Gastrocnemius medialis (tissue), 4 donors: ENCODE results near the gene SORD. TPM values are rescaled to one million over a fixed set of nuclear protein-coding genes. Genes with fewer than 3 reads are reported as not detected.
"Not testable (repeated sequence)": the region's sequence is repeated elsewhere in the genome, so short reads cannot be mapped to it uniquely, and the experiment has no call there.

Source experiments
- ATAC-seq, 2 donors: fragments of 150-250 bp; one replicate each; pipeline ENCODE4 v1.9.1; 2016
- DNase-seq, 2 donors: peaks; one replicate each; pipeline ENCODE4 v3.0.0-alpha.2; 2019
- H3K27ac ChIP-seq, 4 donors: fragments of 200-600 bp; sonication (generic); 1 replicate in 1 of 4; 2 replicates in 3 of 4; pipeline ENCODE4 v1.5.1; 2016 to 2018; ENCODE audit warnings: mild to moderate bottlenecking in 2 of 4, moderate library complexity in 1 of 4
- H3K27me3 ChIP-seq, 3 donors: fragments of 200-600 bp; sonication (generic) in 2 of 3; 1 replicate in 1 of 3; 2 replicates in 2 of 3; pipeline versions ENCODE4 v1.5.1 to v1.6.0; 2016 to 2019; ENCODE audit warnings: mild to moderate bottlenecking in 1 of 3, moderate library complexity in 1 of 3
- H3K36me3 ChIP-seq, 2 donors: fragments of 200-600 bp; sonication (generic) in 1 of 2; one replicate each; pipeline ENCODE4 v1.5.1; 2017 to 2018
- H3K4me1 ChIP-seq, 2 donors: fragments of 200-600 bp; sonication (generic) in 1 of 2; one replicate each; pipeline ENCODE4 v1.5.1; 2016 to 2017; ENCODE audit warnings: mild to moderate bottlenecking in 2 of 2
- H3K4me3 ChIP-seq, 4 donors: fragments of 200-600 bp; sonication (generic) in 3 of 4; 1 replicate in 1 of 4; 2 replicates in 3 of 4; pipeline ENCODE4 v1.5.1; 2016 to 2019; ENCODE audit warnings: mild to moderate bottlenecking in 2 of 4
- H3K9me3 ChIP-seq, 3 donors: fragments of 200-600 bp; sonication (generic) in 2 of 3; 1 replicate in 1 of 3; 2 replicates in 2 of 3; pipeline ENCODE4 v1.5.1; 2016 to 2019
- CTCF ChIP-seq, 5 experiments: fragments of 450-650 bp in 3 of 5; fragments of 200-600 bp in 2 of 5; sonication (generic) in 2 of 5; IDR thresholded peaks in 4 of 5; conservative IDR thresholded peaks in 1 of 5; 1 replicate in 4 of 5; 2 replicates in 1 of 5; pipeline ENCODE4 v1.5.1; 2016 to 2019; ENCODE audit warnings: antibody characterized with exemption in 5 of 5, mild to moderate bottlenecking in 3 of 5, moderate library complexity in 3 of 5
- POLR2A ChIP-seq, 2 donors: fragments of 450-650 bp; IDR thresholded peaks; one replicate each; pipeline ENCODE4 v1.6.1; 2017; ENCODE audit warnings: antibody characterized with exemption in 2 of 2, mild to moderate bottlenecking in 2 of 2, moderate library complexity in 2 of 2
- in situ Hi-C, 4 donors: fragments of 200-750 bp; cut with MboI; loops; one replicate each; pipeline versions ENCODE4 v1.15.0 to v1.8.0; 2017; ENCODE audit warnings: low sequenced_read_pairs in 4 of 4
- intact Hi-C: fragments of 100-400 bp; cut with DNase I; formaldehyde crosslinking; loops from one replicate; pipeline ENCODE4 v1.15.1; 2023; ENCODE audit warnings: low total_unique reads
- total RNA-seq, 4 donors: library from RNA; depleted of rRNA; stranded (reverse); fragments of >200 nt; gene quantifications; one replicate each; pipeline versions ENCODE4 v1.1.0 to v1.2.3, GENCODE V29; 2016

Gene SORD
- total RNA-seq, 4 donors from 2014 or later: 2.6 to 11.6 (median 3.6) TPM

DNA sequence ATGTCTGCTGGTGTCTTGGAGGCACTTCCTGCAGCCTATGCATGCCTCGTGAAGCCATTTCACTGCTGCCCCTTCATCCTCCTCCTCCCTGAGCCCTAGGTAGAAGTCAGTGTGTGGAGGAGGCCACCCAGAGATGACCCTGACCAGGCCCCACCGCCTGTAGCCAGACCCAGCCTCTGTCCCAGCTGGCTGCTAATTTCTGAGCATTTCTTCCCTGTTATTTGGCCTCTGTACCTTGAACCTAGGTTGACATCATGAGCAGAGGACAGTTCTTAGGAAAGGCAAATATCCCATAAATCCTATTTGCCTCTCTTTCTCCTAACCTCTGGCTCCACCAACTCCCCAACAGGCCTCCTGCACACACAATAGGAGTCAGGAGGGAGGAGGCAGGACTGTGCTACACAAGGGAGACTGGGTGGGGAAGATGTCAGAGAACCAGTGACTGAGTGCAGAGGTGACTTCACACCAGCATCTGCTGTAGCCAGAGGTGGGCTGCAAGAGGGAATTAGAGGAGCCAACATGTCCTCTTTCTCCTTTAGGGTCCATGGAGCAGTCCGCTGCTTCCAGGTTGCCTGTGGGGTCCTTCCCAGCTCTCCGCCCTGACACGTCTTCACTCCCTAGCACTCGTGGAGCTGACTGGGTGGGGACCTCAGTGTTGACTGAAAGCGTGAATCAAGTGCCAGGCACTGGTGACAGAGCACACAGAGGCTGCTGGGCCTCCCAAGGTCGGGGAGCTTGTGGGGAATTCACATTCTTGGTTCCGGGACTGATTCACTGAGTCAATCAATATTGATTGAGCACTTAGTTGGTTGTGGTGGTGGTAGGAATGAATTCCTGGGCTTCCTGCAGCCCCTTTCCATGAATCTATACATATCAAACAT is 52.7 kb downstream of the SORD start:
- H3K4me3 ChIP-seq, H3K4me1 ChIP-seq, H3K27ac ChIP-seq, H3K9me3 ChIP-seq, intact Hi-C loops, H3K36me3 ChIP-seq, H3K27me3 ChIP-seq, in situ Hi-C loops, ATAC-seq, DNase-seq: not testable (repeated sequence)

GRCh38 chr15:45077391-45077790 is 54.4 kb downstream of the SORD start:
- intact Hi-C loops, H3K27me3 ChIP-seq, in situ Hi-C loops, ATAC-seq, H3K9me3 ChIP-seq, DNase-seq, H3K4me3 ChIP-seq, H3K36me3 ChIP-seq, H3K27ac ChIP-seq, H3K4me1 ChIP-seq: not testable (repeated sequence)

DNA sequence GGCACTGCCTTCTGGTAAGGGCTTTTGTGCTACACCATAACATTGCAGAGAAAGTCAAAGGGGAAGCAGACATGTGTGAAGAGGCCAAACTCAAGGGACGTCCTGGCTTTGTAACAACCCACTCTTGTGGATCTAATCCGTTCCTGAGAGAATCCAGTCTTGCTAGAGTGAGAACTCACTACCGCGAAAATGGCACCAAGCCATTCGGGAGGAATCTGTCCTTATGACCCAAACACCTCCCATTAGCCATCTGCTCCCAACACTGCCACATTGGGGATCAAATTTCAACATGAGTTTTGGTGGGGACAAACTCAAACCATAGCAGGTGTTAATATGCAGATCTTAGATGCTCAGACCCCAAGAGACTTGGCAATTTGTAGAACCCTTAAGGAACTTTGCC is 56.2 kb downstream of the SORD start:
- intact Hi-C loops, H3K4me1 ChIP-seq, H3K27me3 ChIP-seq, H3K4me3 ChIP-seq, H3K27ac ChIP-seq, H3K36me3 ChIP-seq, in situ Hi-C loops, ATAC-seq, DNase-seq, H3K9me3 ChIP-seq: not testable (repeated sequence)

- in situ Hi-C loops, H3K27me3 ChIP-seq, H3K9me3 ChIP-seq, H3K4me1 ChIP-seq, ATAC-seq, H3K4me3 ChIP-seq, intact Hi-C loops, H3K36me3 ChIP-seq, DNase-seq, H3K27ac ChIP-seq: not testable (repeated sequence)
These were observed 56.7 kb downstream of the SORD start for GRCh38 chr15:45079628-45080246.

- H3K36me3 ChIP-seq, in situ Hi-C loops, intact Hi-C loops, H3K9me3 ChIP-seq, ATAC-seq, H3K4me1 ChIP-seq, H3K4me3 ChIP-seq, H3K27me3 ChIP-seq, DNase-seq, H3K27ac ChIP-seq: not testable (repeated sequence)
These were observed 57.6 kb downstream of the SORD start for GRCh38 chr15:45080593-45080992.

DNA sequence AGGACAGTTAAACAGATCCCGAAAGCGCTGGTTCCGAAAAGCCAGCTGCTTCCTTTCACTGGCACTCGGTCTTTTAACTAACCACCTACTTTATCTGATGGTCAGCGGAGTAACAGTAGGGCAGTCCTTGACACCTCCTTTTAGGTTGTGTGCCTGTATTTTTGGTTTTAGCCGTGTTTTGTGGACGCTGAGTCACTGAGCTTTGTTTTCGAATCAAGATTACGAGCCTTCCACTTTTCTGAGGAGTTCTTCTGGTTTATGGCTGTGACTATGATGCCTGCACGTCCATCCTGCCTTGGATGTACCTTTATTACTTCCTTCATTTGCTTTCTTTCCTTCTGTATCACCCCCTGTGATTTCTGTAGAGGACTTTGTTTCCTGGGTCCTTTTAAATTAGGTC is 59.4 kb downstream of the SORD start:
- intact Hi-C loops, H3K4me3 ChIP-seq, in situ Hi-C loops, DNase-seq, H3K36me3 ChIP-seq, H3K27me3 ChIP-seq, H3K4me1 ChIP-seq, ATAC-seq, H3K27ac ChIP-seq, H3K9me3 ChIP-seq: not testable (repeated sequence)

- DNase-seq (no peak), ATAC-seq (no peak)
- no peak for TF ChIP-seq CTCF (IDR thresholded peaks at IDR 0.05 in 4 of 5, conservative IDR thresholded peaks at IDR 0.05 in 1 of 5)
- no peak for TF ChIP-seq POLR2A (IDR thresholded peaks at IDR 0.05)
- Histone ChIP-seq H3K4me1 (no peaks in the 10 kb centered on the region), H3K36me3 (no peaks in the 10 kb centered on the region), H3K9me3 (no peaks in the 10 kb centered on the region), H3K4me3 (no peak overlapping the region), H3K27ac (no peak overlapping the region), H3K27me3 (peaks cover 0 to 6% (median 0%) of the 10 kb centered on the region in 3 donors)
- intact Hi-C loops (no loop called here), in situ Hi-C loops (no loop called here)
These were observed 60.2 kb downstream of the SORD start for GRCh38 chr15:45083223-45083622.
